Ishikawa (cell line): ENCODE results near the gene FAM118A.

Source experiments
- CEBPB ChIP-seq: IDR thresholded peaks from 2 replicates; pipeline ENCODE4 v1.6.1; 2012
- CREB1 ChIP-seq: IDR thresholded peaks from 2 replicates; pipeline ENCODE4 v1.6.1; 2012; ENCODE audit warnings: low read depth
- EGR1 ChIP-seq: IDR thresholded peaks from 2 replicates; pipeline ENCODE4 v1.6.1; 2012
- EP300 ChIP-seq: IDR thresholded peaks from 2 replicates; pipeline ENCODE4 v1.6.1; 2012; ENCODE audit warnings: borderline replicate concordance
- FOXM1 ChIP-seq: IDR thresholded peaks from 2 replicates; pipeline ENCODE4 v1.6.1; 2012; ENCODE audit warnings: low read depth, borderline replicate concordance
- NFIC ChIP-seq: IDR thresholded peaks from 2 replicates; pipeline ENCODE4 v1.6.1; 2012
- RAD21 ChIP-seq: IDR thresholded peaks from 2 replicates; pipeline ENCODE4 v1.6.1; 2012; ENCODE audit warnings: low read depth
- TAF1 ChIP-seq: IDR thresholded peaks from 2 replicates; pipeline ENCODE4 v1.6.1; 2012; ENCODE audit warnings: low read depth, mild to moderate bottlenecking
- TCF12 ChIP-seq: IDR thresholded peaks from 2 replicates; pipeline ENCODE4 v1.6.1; 2012; ENCODE audit warnings: low read depth
- TEAD4 ChIP-seq: IDR thresholded peaks from 2 replicates; pipeline ENCODE4 v1.6.1; 2012
- USF1 ChIP-seq: IDR thresholded peaks from 2 replicates; pipeline ENCODE4 v1.6.1; 2012
- YY1 ChIP-seq: IDR thresholded peaks from 2 replicates; pipeline ENCODE4 v1.6.1; 2012; ENCODE audit warnings: low read depth
- ZBTB7A ChIP-seq: IDR thresholded peaks from 2 replicates; pipeline ENCODE4 v1.6.1; 2012; ENCODE audit warnings: low read depth
- TF ChIP-seq, protein P1 (sequence below): IDR thresholded peaks from 2 replicates; pipeline ENCODE4 v1.6.1; 2012
- TF ChIP-seq, protein P2 (sequence below): IDR thresholded peaks from 2 replicates; pipeline ENCODE4 v1.6.1; 2012; ENCODE audit warnings: low read depth, mild to moderate bottlenecking

Gene FAM118A

DNA sequence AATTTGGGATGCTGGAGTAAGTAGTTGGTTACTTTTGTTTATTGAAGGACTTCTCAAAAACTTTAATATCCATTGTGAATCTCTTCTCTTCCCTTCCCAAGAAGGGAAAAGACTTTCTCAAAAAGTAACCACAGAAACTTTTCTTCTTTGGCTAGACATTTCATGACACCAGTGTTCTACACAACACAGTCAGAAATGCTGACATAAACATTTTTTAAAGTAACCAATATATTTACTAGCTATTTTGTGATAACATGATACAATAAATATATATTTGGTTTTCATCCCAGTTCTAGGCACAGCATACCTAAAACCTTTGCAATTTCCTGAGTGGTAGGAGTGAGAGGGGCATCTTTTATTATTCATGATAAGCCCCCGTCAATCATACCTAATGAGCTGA is 47.8 kb downstream of the FAM118A start:
- TF ChIP-seq, protein P1, sequence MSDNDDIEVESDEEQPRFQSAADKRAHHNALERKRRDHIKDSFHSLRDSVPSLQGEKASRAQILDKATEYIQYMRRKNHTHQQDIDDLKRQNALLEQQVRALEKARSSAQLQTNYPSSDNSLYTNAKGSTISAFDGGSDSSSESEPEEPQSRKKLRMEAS = no peak
- no peak for TF ChIP-seq TCF12
- TF ChIP-seq TAF1 = no peak
- no peak for TF ChIP-seq EGR1
- no peak for TF ChIP-seq YY1
- TF ChIP-seq USF1 = no peak
- no peak for TF ChIP-seq FOXM1
- no peak for TF ChIP-seq NFIC
- TF ChIP-seq RAD21 = no peak
- TF ChIP-seq ZBTB7A = no peak
- TF ChIP-seq, protein P2, sequence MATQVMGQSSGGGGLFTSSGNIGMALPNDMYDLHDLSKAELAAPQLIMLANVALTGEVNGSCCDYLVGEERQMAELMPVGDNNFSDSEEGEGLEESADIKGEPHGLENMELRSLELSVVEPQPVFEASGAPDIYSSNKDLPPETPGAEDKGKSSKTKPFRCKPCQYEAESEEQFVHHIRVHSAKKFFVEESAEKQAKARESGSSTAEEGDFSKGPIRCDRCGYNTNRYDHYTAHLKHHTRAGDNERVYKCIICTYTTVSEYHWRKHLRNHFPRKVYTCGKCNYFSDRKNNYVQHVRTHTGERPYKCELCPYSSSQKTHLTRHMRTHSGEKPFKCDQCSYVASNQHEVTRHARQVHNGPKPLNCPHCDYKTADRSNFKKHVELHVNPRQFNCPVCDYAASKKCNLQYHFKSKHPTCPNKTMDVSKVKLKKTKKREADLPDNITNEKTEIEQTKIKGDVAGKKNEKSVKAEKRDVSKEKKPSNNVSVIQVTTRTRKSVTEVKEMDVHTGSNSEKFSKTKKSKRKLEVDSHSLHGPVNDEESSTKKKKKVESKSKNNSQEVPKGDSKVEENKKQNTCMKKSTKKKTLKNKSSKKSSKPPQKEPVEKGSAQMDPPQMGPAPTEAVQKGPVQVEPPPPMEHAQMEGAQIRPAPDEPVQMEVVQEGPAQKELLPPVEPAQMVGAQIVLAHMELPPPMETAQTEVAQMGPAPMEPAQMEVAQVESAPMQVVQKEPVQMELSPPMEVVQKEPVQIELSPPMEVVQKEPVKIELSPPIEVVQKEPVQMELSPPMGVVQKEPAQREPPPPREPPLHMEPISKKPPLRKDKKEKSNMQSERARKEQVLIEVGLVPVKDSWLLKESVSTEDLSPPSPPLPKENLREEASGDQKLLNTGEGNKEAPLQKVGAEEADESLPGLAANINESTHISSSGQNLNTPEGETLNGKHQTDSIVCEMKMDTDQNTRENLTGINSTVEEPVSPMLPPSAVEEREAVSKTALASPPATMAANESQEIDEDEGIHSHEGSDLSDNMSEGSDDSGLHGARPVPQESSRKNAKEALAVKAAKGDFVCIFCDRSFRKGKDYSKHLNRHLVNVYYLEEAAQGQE = no peak

DNA sequence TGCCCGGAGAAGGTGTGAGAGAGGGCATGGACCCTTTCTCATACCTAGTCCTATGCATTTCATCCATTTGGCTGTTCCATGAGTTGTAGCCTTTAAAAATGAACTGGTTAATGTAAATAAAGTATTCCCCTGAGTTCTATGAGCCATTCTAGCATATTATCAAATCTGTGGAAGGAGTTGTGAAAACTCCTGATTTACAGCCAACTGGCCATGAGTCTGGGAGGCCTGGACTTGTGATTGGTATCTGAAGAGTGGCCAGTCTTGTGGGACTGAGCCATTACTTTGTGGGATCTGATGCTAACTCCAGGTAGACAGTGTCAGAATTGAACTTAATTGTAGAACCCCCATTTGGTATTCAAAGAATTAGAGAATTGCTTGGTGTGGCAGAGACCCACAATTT is 48.4 kb downstream of the FAM118A start:
- TF ChIP-seq, protein P1 = no peak
- TF ChIP-seq ZBTB7A = no peak
- TF ChIP-seq EGR1 = no peak
- no peak for TF ChIP-seq CREB1
- no peak for TF ChIP-seq EP300
- no peak for TF ChIP-seq TCF12
- TF ChIP-seq NFIC = no peak
- no peak for TF ChIP-seq YY1
- TF ChIP-seq CEBPB = no peak
- TF ChIP-seq USF1 = no peak
- no peak for TF ChIP-seq TEAD4

GRCh38 chr22:45359627-45360026 is 49.9 kb downstream of the FAM118A start:
- TF ChIP-seq USF1 = no peak

GRCh38 chr22:45366713-45367112 is 57.0 kb downstream of the FAM118A start:
- TF ChIP-seq FOXM1 = no peak
- no peak for TF ChIP-seq CREB1
- no peak for TF ChIP-seq TAF1
- TF ChIP-seq CEBPB = no peak
- TF ChIP-seq RAD21 = no peak
- TF ChIP-seq TEAD4 = no peak
- no peak for TF ChIP-seq TCF12
- no peak for TF ChIP-seq YY1
- no peak for TF ChIP-seq NFIC
- TF ChIP-seq, protein P1 = no peak
- no peak for TF ChIP-seq ZBTB7A
- TF ChIP-seq EP300 = no peak
- TF ChIP-seq, protein P2 = no peak
- no peak for TF ChIP-seq USF1
- TF ChIP-seq EGR1 = no peak

DNA sequence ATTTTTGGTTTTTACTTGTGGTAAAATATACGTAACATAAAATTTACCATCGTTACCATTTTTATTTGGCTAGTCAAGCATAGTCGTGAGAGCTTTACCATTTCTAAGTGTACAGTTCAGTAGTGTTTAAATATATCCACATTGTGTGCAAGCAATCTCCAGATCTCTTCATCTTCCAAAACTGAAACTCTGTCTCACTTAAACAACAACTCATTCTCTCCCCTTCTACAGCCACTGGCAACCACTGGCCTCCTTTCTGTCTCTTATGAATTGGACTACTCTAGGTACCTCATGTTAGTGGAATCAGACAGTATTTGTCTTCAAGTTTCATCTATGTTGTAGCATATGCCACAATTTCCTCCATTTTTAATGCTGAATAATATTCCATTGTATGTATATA is 66.3 kb downstream of the FAM118A start:
- no peak for TF ChIP-seq TAF1
- no peak for TF ChIP-seq TCF12
- TF ChIP-seq EP300 = no peak

DNA sequence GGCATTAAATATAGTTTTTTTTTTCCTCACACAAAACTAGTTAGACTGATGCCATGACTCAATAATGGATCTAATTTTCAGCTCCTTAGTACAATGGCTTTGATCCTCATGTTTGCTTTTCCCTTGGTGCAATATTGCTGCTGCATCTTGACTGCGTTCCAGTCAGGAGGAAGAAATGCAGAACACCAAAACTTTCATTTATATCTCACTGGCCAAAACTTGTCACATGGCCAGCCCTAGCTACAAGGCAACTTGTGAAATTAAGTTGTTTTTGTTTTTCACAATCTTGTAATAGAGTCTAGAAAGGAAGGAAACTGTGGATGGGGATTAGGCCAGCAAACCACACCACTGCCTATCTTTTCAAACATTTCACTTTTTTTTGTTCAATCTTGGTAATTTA is 67.0 kb downstream of the FAM118A start:
- no peak for TF ChIP-seq RAD21
- TF ChIP-seq CREB1 = no peak
- TF ChIP-seq NFIC = no peak
- TF ChIP-seq, protein P1 = no peak
